Memory B cell (primary cell): Measurements from ENCODE around the gene CD300A.
"Not testable (repeated sequence)": the region's sequence is repeated elsewhere in the genome, so short reads cannot be mapped to it uniquely, and the experiment has no call there.

Source experiments
- ATAC-seq: fragments of 150-1000 bp; cut with Tn5 transposase; 2 replicates; pipeline ENCODE4 v1.10.0; 2021; ENCODE audit warnings: low read depth, mild to moderate bottlenecking, moderate library complexity
- DNase-seq, 2 donors: peaks; one replicate each; pipeline ENCODE4 v3.0.0; 2022; ENCODE audit warnings: low spot score in 2 of 2
- H3K27ac Mint-ChIP-seq: one replicate; pipeline ENCODE4 v1.8.0; 2022; ENCODE audit warnings: mild to moderate bottlenecking, moderate library complexity, mixed read lengths
- H3K27me3 Mint-ChIP-seq: one replicate; pipeline ENCODE4 v1.8.0; 2022; ENCODE audit warnings: mixed read lengths
- H3K36me3 Mint-ChIP-seq: one replicate; pipeline ENCODE4 v1.8.0; 2022; ENCODE audit warnings: mild to moderate bottlenecking, mixed read lengths
- H3K4me1 Mint-ChIP-seq: one replicate; pipeline ENCODE4 v1.8.0; 2022; ENCODE audit warnings: mixed read lengths
- H3K4me3 Mint-ChIP-seq: one replicate; pipeline ENCODE4 v1.8.0; 2022; ENCODE audit warnings: mild to moderate bottlenecking, moderate library complexity, mixed read lengths
- H3K9me3 Mint-ChIP-seq: one replicate; pipeline ENCODE4 v1.8.0; 2022; ENCODE audit warnings: mixed read lengths

CD300A gene

DNA sequence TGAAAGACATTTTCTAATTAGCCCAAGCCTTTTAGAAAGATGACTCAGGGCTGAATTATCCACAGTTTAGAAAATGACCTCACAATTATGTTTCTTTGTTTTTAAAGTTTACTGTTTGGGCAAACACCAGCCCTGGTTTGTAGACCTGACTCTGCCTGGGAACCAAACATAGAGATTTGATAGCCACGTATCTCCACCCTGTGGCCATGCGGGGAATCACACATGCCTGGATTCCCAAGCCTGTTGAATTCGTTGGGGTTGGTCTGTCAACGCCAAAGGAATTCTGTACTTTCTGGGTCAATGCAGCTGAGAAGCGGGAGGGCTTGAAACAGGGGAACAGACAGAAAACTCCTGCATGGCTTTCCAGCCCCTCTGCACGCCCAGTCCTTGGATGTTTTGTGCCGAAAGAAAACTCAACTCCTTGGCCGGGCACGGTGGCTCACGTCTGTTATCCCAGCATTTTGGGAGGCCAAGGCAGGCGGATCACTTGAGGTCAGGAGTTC, 26.9 kb downstream of the CD300A start:
- Mint-ChIP-seq H3K4me1 (no peaks in the 10 kb centered on the region), H3K4me3 (no peak overlapping the region), H3K9me3 (peaks cover 4% of the 10 kb centered on the region), H3K36me3 (peaks cover 9% of the 10 kb centered on the region), H3K27ac (no peak overlapping the region), H3K27me3 (peaks cover 2% of the 10 kb centered on the region)
- DNase-seq = peak; percentile 44 to 65
- peak; percentile 68 for ATAC-seq

DNA sequence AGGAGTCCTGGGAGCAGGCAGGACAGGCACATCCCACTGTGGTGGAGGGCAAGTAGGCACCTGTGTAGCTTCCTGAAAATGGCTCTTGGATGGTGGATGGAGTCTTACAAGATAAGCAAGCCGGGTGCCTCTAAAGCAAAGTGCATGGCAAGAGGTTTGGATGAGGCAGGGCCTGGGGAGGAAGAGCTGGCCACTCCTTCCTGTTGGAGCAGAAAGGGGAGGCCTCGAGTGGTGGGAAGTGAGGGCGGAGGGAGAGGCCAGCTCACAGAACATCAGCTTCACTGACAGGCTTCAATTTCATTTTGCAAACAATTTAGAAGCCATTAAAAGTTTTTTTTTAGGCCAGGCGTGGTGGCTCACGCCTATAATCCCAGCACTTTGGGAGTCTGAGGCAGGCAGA, 31.0 kb downstream of the CD300A start:
- Mint-ChIP-seq H3K36me3 (no peaks in the 10 kb centered on the region), H3K27ac (no peak overlapping the region), H3K9me3 (no peaks in the 10 kb centered on the region), H3K27me3 (peaks cover 4% of the 10 kb centered on the region), H3K4me1 (no peaks in the 10 kb centered on the region), H3K4me3 (no peak overlapping the region)
- no peak for DNase-seq
- no peak for ATAC-seq

DNA sequence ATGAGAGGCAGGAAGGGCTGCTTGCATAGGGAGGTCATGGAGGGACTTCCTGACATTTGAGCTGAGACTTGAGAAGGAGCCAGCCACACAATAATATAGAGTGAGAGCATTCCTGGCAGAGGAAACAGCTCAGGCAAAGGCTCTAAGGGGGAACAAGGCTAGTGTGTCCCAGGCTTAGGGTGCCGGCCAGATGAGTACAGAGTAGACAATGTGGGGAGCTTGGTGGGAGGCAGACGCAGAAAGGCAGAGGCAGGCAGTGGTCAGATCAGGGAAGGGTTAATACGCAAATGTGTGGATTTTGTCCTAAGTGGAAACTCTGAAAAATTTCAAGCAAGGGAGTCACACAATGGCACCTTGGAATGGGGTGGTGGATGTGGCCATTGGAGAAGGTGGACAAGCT, 33.6 kb downstream of the CD300A start:
- no peaks in the 10 kb centered on the region for H3K4me1 Mint-ChIP-seq
- peaks cover 4% of the 10 kb centered on the region for H3K27me3 Mint-ChIP-seq
- ATAC-seq (no peak), DNase-seq (no peak)
- no peak overlapping the region for H3K27ac Mint-ChIP-seq
- H3K9me3 Mint-ChIP-seq = no peaks in the 10 kb centered on the region
- no peak overlapping the region for H3K4me3 Mint-ChIP-seq
- H3K36me3 Mint-ChIP-seq = no peaks in the 10 kb centered on the region

DNA sequence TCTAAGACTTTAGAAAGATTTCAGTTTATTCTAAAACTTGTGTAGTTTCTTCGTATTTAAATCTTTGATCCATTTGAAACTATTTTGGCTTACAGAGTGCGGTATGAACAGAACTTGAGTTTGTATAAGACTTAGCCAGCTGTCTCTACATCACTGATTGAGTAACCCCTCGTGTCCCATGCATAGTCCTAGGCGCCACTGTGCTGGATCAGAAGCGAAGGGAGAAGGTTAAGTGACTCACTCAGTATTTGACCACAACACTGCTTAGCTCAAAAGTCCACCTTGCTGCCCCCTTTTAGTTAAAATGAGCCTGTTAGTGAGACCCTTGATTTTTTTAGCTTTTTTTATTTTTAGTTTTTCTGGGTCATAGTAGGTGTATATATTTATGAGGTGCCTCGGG, 36.4 kb downstream of the CD300A start:
- H3K9me3 Mint-ChIP-seq = no peaks in the 10 kb centered on the region
- H3K4me1 Mint-ChIP-seq = no peaks in the 10 kb centered on the region
- H3K36me3 Mint-ChIP-seq = no peaks in the 10 kb centered on the region
- ATAC-seq (no peak), DNase-seq (no peak)
- H3K4me3 Mint-ChIP-seq = no peak overlapping the region
- H3K27me3 Mint-ChIP-seq = peaks cover 3% of the 10 kb centered on the region
- H3K27ac Mint-ChIP-seq = no peak overlapping the region

DNA sequence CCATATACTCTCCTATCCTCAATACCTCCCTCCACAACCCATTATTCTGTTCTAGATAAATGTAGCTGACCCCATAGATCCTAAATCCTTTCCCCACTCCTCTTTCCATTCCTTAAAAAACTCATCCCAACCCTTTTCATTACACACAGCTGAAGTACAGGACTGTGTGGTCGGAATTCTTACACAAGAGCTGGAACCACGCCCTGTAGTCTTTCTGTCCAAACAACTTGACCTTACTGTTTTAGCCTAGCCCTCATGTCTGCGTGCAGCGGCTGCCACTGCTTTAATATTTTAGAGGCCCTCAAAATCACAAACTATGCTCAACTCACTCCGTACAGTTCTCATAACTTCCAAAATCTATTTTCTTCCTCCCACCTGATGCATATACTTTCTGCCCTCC, 37.5 kb downstream of the CD300A start:
- H3K4me1 Mint-ChIP-seq, H3K9me3 Mint-ChIP-seq, H3K4me3 Mint-ChIP-seq, DNase-seq, H3K27ac Mint-ChIP-seq, H3K36me3 Mint-ChIP-seq, H3K27me3 Mint-ChIP-seq, ATAC-seq: not testable (repeated sequence)

DNA sequence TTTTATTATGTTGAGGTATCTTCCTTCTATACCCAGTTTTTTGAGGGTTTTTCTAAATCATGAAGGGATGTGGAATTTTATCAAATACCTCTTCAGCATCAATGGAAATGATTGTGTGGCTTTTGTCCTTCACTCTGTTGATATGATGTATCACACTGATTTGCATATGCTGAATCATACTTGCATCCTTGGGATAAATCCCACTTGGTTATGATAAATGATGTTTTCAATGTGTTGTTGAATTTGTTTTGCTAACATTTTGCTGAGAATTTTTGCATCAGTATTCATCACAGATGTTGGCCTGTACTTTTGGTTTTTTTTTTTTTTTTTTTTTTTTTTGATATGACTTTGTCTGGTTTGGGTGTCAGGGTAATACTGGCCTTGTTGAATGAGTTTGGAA, 41.7 kb downstream of the CD300A start:
- H3K9me3 Mint-ChIP-seq = no peaks in the 10 kb centered on the region
- H3K36me3 Mint-ChIP-seq = no peaks in the 10 kb centered on the region
- H3K4me1 Mint-ChIP-seq = peaks cover 9% of the 10 kb centered on the region
- no peak for ATAC-seq
- no peak overlapping the region for H3K4me3 Mint-ChIP-seq
- peaks cover 5% of the 10 kb centered on the region for H3K27me3 Mint-ChIP-seq
- no peak overlapping the region for H3K27ac Mint-ChIP-seq
- no peak for DNase-seq

DNA sequence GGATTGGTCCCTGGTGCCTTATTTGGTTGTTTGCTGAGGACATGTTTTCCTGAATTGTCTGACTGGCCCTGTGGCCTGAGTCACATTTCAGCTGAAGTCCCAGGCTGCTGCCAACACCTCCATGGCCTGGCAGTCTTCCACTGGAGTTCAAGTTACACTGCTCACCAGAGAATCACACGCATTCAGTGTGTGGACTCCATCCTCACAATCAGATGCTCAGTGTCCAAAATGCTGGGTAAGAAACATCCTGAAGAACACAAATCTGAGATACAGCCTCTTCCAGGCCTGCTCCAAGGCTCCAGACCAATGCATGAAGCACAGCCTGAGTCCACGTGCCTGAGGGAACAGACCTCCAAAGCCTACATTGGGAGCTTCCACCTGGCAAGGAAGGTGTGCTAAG, 45.6 kb downstream of the CD300A start:
- ATAC-seq (no peak), DNase-seq (no peak)
- H3K4me3 Mint-ChIP-seq = no peak overlapping the region
- no peak overlapping the region for H3K27ac Mint-ChIP-seq
- peaks cover 8% of the 10 kb centered on the region for H3K36me3 Mint-ChIP-seq
- peaks cover 10% of the 10 kb centered on the region for H3K9me3 Mint-ChIP-seq
- H3K4me1 Mint-ChIP-seq = peaks cover 20% of the 10 kb centered on the region
- peaks cover 10% of the 10 kb centered on the region for H3K27me3 Mint-ChIP-seq

DNA sequence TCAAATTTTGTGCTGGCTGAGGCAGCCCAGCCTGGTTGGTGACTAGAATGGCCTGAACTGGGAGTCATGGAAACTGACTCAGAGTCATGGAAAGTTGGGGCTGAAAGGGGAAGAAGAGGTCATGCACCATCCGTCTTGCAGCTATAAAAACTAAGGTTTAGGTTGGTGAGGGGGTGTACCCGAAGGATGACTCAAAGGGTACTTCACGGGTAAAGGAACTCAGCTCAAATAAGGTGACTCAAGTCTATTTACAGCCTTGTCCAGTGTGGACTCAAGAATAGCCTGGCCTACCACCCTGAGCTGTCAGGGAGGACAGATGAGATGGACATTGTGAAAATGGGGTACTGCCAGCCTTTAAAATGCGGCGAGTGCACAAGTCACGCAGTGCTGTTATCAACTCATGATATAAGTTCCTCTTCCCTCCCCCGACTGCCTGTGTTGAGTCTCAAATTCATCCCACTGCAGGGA, 46.2 kb downstream of the CD300A start:
- peaks cover 10% of the 10 kb centered on the region for H3K27me3 Mint-ChIP-seq
- peaks cover 8% of the 10 kb centered on the region for H3K36me3 Mint-ChIP-seq
- peaks cover 20% of the 10 kb centered on the region for H3K4me1 Mint-ChIP-seq
- H3K9me3 Mint-ChIP-seq = peaks cover 10% of the 10 kb centered on the region
- DNase-seq (no peak), ATAC-seq (peak; percentile 18)
- H3K4me3 Mint-ChIP-seq = no peak overlapping the region
- H3K27ac Mint-ChIP-seq = peak overlapping the region; percentile 60

DNA sequence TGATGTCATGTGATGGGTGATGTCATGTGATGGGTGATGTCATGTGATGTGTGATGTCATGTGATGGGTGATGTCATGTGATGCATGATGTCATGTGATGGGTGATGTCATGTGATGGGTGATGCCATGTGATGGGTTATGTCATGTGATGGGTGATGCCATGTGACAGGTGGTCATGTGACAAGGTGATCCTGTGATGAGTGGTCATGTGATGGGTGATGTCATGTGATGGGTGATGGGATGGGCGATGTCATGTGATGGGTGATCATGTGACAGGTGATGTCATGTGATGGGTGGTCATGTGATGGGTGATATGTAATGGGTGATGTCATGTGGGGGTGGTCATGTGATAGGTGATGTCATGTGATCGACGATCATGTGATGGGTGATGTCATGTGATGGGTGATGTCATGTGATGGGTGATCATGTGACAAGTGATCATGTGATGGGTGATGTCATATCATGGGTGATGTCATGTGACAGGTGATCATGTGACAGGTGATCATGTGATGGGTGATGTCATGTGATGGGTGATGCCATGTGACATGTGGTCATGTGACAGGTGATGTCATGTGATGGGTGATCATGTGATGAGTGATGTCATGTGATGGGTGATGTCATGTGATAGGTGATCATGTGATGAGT, 47.7 kb downstream of the CD300A start:
- Mint-ChIP-seq H3K4me3 (no peak overlapping the region), H3K27ac (peak overlapping the region; percentile 100), H3K27me3 (peaks cover 8% of the 10 kb centered on the region), H3K36me3 (peaks cover 11% of the 10 kb centered on the region), H3K4me1 (peaks cover 20% of the 10 kb centered on the region), H3K9me3 (peaks cover 16% of the 10 kb centered on the region)
- ATAC-seq (peak; percentile 50), DNase-seq (peak; percentile 62 to 66)

DNA sequence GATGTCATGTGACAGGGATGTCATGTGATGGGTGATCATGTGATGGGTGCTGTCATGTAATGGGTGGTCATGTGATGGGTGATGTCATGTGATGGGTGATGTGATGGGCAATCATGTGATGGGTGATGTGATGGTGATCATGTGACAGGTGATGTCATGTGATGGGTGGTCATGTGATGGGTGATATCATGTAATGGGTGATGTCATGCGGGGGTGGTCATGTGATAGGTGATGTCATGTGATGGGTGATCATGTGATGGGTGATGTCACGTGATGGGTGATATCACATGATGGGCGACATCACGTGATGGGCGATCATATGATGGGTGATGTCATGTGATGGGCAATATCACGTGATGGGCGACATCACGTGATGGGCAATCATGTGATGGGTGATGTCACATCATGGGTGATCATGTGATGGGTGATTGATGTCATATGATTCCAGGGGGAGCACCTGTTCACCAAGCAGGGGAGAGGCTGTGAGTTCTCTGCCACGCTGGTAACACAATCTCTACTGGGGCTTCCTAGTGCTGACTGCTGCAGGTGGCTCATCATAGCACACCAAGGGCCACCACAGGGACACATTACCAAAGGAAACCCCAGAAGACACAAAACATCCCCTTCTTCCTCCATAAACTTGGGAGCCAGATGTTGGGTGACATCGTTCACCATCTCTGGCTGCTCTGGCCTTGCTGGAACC, 48.3 kb downstream of the CD300A start:
- H3K9me3 Mint-ChIP-seq = peaks cover 19% of the 10 kb centered on the region
- ATAC-seq (peak; percentile 53), DNase-seq (no peak)
- peak overlapping the region; percentile 4 for H3K4me3 Mint-ChIP-seq
- H3K4me1 Mint-ChIP-seq = peaks cover 20% of the 10 kb centered on the region
- peak overlapping the region; percentile 100 for H3K27ac Mint-ChIP-seq
- peaks cover 11% of the 10 kb centered on the region for H3K36me3 Mint-ChIP-seq
- peaks cover 8% of the 10 kb centered on the region for H3K27me3 Mint-ChIP-seq

DNA sequence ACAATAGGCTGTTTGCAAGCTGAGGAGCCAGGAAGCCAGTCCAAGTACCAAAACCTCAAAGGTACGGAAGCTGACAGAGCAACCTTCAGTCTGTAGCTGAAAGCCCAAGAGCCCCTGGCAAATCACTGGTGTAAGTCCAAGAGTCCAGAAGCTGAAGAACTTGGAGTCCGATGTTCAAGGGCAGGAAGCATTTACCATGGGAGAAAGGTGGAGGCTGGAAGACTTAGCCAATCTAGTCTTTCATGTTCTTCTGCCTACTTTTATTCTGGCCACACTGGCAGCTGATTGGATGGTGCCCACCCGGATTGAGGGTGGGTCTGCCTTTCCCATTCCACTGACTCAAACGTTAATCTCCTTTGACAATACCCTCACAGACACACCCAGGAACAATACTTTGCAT, 49.5 kb downstream of the CD300A start:
- no peak for DNase-seq
- ATAC-seq = no peak
- Mint-ChIP-seq H3K27me3 (peaks cover 10% of the 10 kb centered on the region), H3K9me3 (peaks cover 19% of the 10 kb centered on the region), H3K4me3 (no peak overlapping the region), H3K27ac (peak overlapping the region; percentile 33), H3K4me1 (peaks cover 22% of the 10 kb centered on the region), H3K36me3 (peaks cover 11% of the 10 kb centered on the region)

DNA sequence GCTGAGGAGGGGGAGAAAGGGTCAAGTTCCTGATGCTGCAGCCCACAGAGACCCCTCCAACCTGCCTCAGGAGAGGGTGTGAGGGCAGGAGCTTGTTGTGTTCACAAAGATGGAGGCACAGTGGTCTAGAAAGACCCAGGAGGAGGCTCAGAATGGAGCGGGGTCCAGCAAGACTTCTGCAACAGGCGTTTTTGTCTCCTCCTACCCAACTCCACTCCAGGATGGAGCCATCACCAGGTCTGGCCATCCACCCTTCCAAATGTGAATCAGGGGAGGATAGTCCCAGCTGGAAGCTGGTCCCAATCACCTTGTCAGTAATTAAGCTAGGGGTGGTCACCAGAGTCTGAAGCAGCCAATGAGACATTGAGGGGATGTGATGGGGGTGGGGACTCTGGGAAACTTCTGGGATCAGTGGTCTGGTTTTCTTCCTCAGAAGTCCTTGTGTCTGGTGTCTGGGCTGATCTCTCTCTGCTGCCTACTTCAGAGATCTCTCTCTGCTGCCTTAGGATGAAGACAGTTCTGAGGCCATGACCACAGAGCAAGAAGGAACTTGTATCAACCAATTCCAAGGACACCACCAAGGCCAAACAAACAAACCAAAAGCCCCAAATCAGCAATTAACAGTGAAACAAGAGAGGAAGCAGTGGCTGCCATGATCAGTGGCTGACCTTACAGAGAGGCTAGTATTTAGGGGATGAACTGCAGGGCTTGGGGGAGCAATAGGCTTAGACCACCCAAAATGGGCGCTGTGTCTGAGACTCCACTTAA, 50.3 kb downstream of the CD300A start:
- peaks cover 23% of the 10 kb centered on the region for H3K4me1 Mint-ChIP-seq
- H3K36me3 Mint-ChIP-seq = peaks cover 11% of the 10 kb centered on the region
- peaks cover 19% of the 10 kb centered on the region for H3K9me3 Mint-ChIP-seq
- peak overlapping the region; percentile 33 for H3K27ac Mint-ChIP-seq
- DNase-seq (no peak), ATAC-seq (no peak)
- H3K4me3 Mint-ChIP-seq = no peak overlapping the region
- H3K27me3 Mint-ChIP-seq = peaks cover 7% of the 10 kb centered on the region

DNA sequence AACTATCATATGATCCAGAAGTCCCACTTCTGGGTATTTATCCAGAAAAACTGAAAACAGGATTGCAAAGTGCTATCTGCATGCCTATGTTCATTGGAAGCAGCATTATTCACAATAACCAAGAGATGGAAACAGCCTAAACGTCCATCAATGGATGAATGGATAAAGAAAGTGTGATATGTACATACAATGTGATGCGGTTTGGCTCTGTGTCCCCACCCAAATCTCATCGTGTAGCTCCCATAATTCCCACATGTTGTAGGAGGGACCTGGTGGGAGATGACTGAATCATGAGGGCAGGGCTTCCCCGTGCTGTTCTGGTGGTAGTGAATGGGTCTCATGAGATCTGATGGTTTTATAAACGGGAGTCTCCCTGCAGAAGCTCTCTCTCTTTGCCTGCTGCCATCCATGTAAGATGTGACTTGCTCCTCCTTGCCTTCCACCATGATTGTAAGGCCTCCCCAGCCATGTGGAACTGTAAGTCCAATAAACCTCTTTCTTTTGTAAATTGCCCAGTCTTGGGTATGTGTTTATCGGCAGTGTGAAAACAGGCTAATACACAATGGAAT, 52.1 kb downstream of the CD300A start:
- Mint-ChIP-seq H3K36me3 (peaks cover 11% of the 10 kb centered on the region), H3K4me1 (peaks cover 14% of the 10 kb centered on the region), H3K9me3 (peaks cover 19% of the 10 kb centered on the region)
- not testable (repeated sequence) for ATAC-seq, DNase-seq, H3K4me3 Mint-ChIP-seq, H3K27me3 Mint-ChIP-seq, H3K27ac Mint-ChIP-seq

DNA sequence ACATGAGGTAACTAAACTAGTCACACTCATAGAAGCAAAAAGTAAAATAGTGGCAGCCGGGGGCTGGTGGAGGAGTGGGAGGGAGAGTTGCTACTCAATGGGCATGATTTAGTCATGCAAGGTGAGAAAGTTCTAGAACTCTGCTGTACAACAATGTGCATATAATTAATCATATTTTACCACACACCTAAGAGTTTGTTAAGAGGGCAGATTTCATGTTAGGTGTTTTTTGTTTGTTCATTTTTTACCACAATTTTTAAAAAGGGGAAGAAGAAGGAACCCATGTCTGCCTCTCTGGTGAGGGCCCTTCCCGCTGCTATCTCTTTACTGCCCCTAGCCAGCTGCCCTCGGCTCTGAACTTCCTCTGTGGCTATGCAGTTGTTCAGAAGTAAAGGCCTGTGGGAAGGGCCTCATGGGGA, 53.6 kb downstream of the CD300A start:
- DNase-seq (peak in 1 of 2 donors; percentile 36), ATAC-seq (peak; percentile 92)
- H3K27me3 Mint-ChIP-seq = peaks cover 7% of the 10 kb centered on the region
- H3K27ac Mint-ChIP-seq = no peak overlapping the region
- peaks cover 4% of the 10 kb centered on the region for H3K4me1 Mint-ChIP-seq
- H3K4me3 Mint-ChIP-seq = no peak overlapping the region
- peaks cover 3% of the 10 kb centered on the region for H3K36me3 Mint-ChIP-seq
- H3K9me3 Mint-ChIP-seq = peaks cover 8% of the 10 kb centered on the region
